CD4-positive, alpha-beta T cell treated with Interleukin-15 for 4 hours (primary cell): ENCODE data around the gene SLC19A1.

ENCODE experiments used
- DNase-seq: peaks from one replicate; pipeline ENCODE4 v3.0.0-alpha.2; 2020; ENCODE audit warnings: low spot score

Gene SLC19A1

GRCh38 chr21:45454060-45454925 is 87.9 kb downstream of the SLC19A1 start:
- DNase-seq = no peak

GRCh38 chr21:45453308-45453950 is 88.8 kb downstream of the SLC19A1 start:
- no peak for DNase-seq

GRCh38 chr21:45452696-45453307 is 89.4 kb downstream of the SLC19A1 start:
- DNase-seq = no peak

- DNase-seq = no peak
Observed at GRCh38 chr21:45451771-45452182, 90.5 kb downstream of the SLC19A1 start.

- DNase-seq = no peak
Observed at GRCh38 chr21:45451091-45451740, 91.0 kb downstream of the SLC19A1 start.

GRCh38 chr21:45450423-45451090 is 91.7 kb downstream of the SLC19A1 start:
- DNase-seq = no peak

GRCh38 chr21:45449658-45450422 is 92.4 kb downstream of the SLC19A1 start:
- no peak for DNase-seq

GRCh38 chr21:45448810-45449657 is 93.2 kb downstream of the SLC19A1 start:
- DNase-seq = no peak

- no peak for DNase-seq
Observed at GRCh38 chr21:45448283-45448809, 93.9 kb downstream of the SLC19A1 start.
